ENCODE measurements around the gene DMD.
"Not testable (repeated sequence)": the region's sequence is repeated elsewhere in the genome, so short reads cannot be mapped to it uniquely, and the experiment has no call there.

DMD gene

GRCh38 chrX:33211356-33212260 lies at the start of gene DMD:
DMD (minus strand) TSS chrX:33211549; CDS start chrX:33211312, 237 bp downstream.
- DNase-seq: no peak

- no peak for DNase-seq
These were observed 41.0 kb upstream of the DMD start for GRCh38 chrX:33252306-33252825.

GRCh38 chrX:33218819-33219218 lies 7.5 kb upstream of the DMD start:
- DNase-seq: no peak

- DNase-seq: no peak
These were observed 1.2 kb downstream of the DMD start for GRCh38 chrX:33210156-33210555.

GRCh38 chrX:33207056-33207455 lies 4.3 kb downstream of the DMD start:
- no peak for DNase-seq

- no peak for DNase-seq
These were observed 6.0 kb downstream of the DMD start for GRCh38 chrX:33205321-33205720.

GRCh38 chrX:33204889-33205288 lies 6.5 kb downstream of the DMD start:
- no peak for DNase-seq

GRCh38 chrX:33198561-33199279 lies 12.6 kb downstream of the DMD start:
- no peak for DNase-seq

- no peak for DNase-seq
These were observed 15.7 kb downstream of the DMD start for GRCh38 chrX:33195698-33196097.

GRCh38 chrX:33194876-33195433 lies 16.4 kb downstream of the DMD start:
- DNase-seq: no peak

- DNase-seq: no peak
These were observed 17.1 kb downstream of the DMD start for GRCh38 chrX:33194289-33194688.

- DNase-seq: no peak
These were observed 21.3 kb downstream of the DMD start for GRCh38 chrX:33190016-33190415.

- DNase-seq: no peak
These were observed 22.5 kb downstream of the DMD start for GRCh38 chrX:33188881-33189280.

- no peak for DNase-seq
These were observed 23.1 kb downstream of the DMD start for GRCh38 chrX:33188286-33188685.

GRCh38 chrX:33184803-33185202 lies 26.5 kb downstream of the DMD start:
- not testable (repeated sequence) for DNase-seq

- no peak for DNase-seq
These were observed 28.0 kb downstream of the DMD start for GRCh38 chrX:33183361-33183760.

- no peak for DNase-seq
These were observed 32.7 kb downstream of the DMD start for GRCh38 chrX:33178690-33179089.

- DNase-seq: no peak
These were observed 33.1 kb downstream of the DMD start for GRCh38 chrX:33178218-33178617.

GRCh38 chrX:33175201-33175600 lies 36.1 kb downstream of the DMD start:
- DNase-seq: no peak

GRCh38 chrX:33171041-33171440 lies 40.3 kb downstream of the DMD start:
- no peak for DNase-seq

- no peak for DNase-seq
These were observed 49.5 kb downstream of the DMD start for GRCh38 chrX:33161829-33162228.

GRCh38 chrX:33160273-33160672 lies 51.1 kb downstream of the DMD start:
- no peak for DNase-seq

- no peak for DNase-seq
These were observed 55.1 kb downstream of the DMD start for GRCh38 chrX:33156152-33156726.

Measured in NCI-H2081 treated with DMSO at 0.1 percent for 48 hours (cell line).